GM12878 (cell line): ENCODE data around the gene OVCA2. TPM values are rescaled to one million over a fixed set of nuclear protein-coding genes. Genes with fewer than 3 reads are reported as not detected.

ENCODE experiments used
- BACH1 ChIP-seq: fragments of 450-650 bp; IDR thresholded peaks from 2 replicates; pipeline ENCODE4 v1.6.1; 2017; ENCODE audit warnings: mild to moderate bottlenecking, borderline replicate concordance
- BHLHE40 ChIP-seq, 2 experiments: fragments of 450-650 bp in 1 of 2; IDR thresholded peaks; 2 replicates each; pipeline ENCODE4 v1.6.1; 2011 to 2017; ENCODE audit warnings: low read depth in 2 of 2, borderline replicate concordance in 1 of 2, improper control_type of control experiment in 1 of 2, low read length in 1 of 2, mild to moderate bottlenecking in 1 of 2
- CREB1 ChIP-seq: IDR thresholded peaks from 2 replicates; pipeline ENCODE4 v1.6.1; 2012; ENCODE audit warnings: low read depth, mild to moderate bottlenecking, inconsistent platforms
- CREM ChIP-seq: IDR thresholded peaks from 2 replicates; pipeline ENCODE4 v1.6.1; 2014; ENCODE audit warnings: antibody characterized with exemption, low read depth
- DPF2 ChIP-seq: fragments of 450-650 bp; IDR thresholded peaks from 2 replicates; pipeline ENCODE4 v1.6.1; 2017; ENCODE audit warnings: mild to moderate bottlenecking
- FOXM1 ChIP-seq: IDR thresholded peaks from 2 replicates; pipeline ENCODE4 v1.6.1; 2012; ENCODE audit warnings: low read depth, mild to moderate bottlenecking, inconsistent platforms, low read length, moderate library complexity
- HCFC1 ChIP-seq: fragments of 150-350 bp; IDR thresholded peaks from 2 replicates; pipeline ENCODE4 v1.6.1; 2014; ENCODE audit warnings: low read length
- HDGF ChIP-seq: fragments of 450-650 bp; IDR thresholded peaks from 2 replicates; pipeline ENCODE4 v1.6.1; 2016; ENCODE audit warnings: antibody characterized with exemption
- MXI1 ChIP-seq: fragments of 150-350 bp; IDR thresholded peaks from 2 replicates; pipeline ENCODE4 v1.6.1; 2011; ENCODE audit warnings: low read depth, mild to moderate bottlenecking, inconsistent platforms, low read length, improper control_type of control experiment
- MYC ChIP-seq: IDR thresholded peaks from 2 replicates; pipeline ENCODE4 v1.6.1; 2011; ENCODE audit warnings: mild to moderate bottlenecking, low read length, moderate library complexity, inconsistent platforms; ENCODE audit not compliant: insufficient read depth, insufficient replicate concordance, insufficient read length, severe bottlenecking
- NFYA ChIP-seq: IDR thresholded peaks from 2 replicates; pipeline ENCODE4 v1.6.1; 2011; ENCODE audit warnings: low read depth, mild to moderate bottlenecking, low read length, improper control_type of control experiment, borderline replicate concordance
- NFYB ChIP-seq: IDR thresholded peaks from 2 replicates; pipeline ENCODE4 v1.6.1; 2011; ENCODE audit warnings: low read depth, mild to moderate bottlenecking, low read length, improper control_type of control experiment, moderate library complexity; ENCODE audit not compliant: insufficient read depth
- PML ChIP-seq: IDR thresholded peaks from 2 replicates; pipeline ENCODE4 v1.6.1; 2012; ENCODE audit warnings: low read length, inconsistent platforms
- RBBP5 ChIP-seq: fragments of 200-600 bp; sonication (generic); conservative IDR thresholded peaks from 2 replicates; pipeline ENCODE4 v1.6.1; 2016
- SMAD1 ChIP-seq: fragments of 450-650 bp; IDR thresholded peaks from 2 replicates; pipeline ENCODE4 v1.6.1; 2018; ENCODE audit warnings: mild to moderate bottlenecking, low read depth; ENCODE audit not compliant: partially characterized antibody
- SMARCA5 ChIP-seq: fragments of 450-650 bp; IDR thresholded peaks from 2 replicates; pipeline ENCODE4 v1.6.1; 2017; ENCODE audit warnings: mild to moderate bottlenecking
- SRF ChIP-seq, 2 experiments: IDR thresholded peaks; 2 replicates each; pipeline ENCODE4 v1.6.1; 2011; ENCODE audit warnings: low read depth in 2 of 2, low read length in 2 of 2, mild to moderate bottlenecking in 1 of 2, moderate library complexity in 1 of 2
- WRNIP1 ChIP-seq: IDR thresholded peaks from 2 replicates; pipeline ENCODE4 v1.6.1; 2011; ENCODE audit warnings: low read depth, low read length, improper control_type of control experiment, borderline replicate concordance
- YBX1 ChIP-seq: fragments of 450-650 bp; IDR thresholded peaks from 2 replicates; pipeline ENCODE4 v1.6.1; 2016; ENCODE audit warnings: antibody characterized with exemption
- ZBED1 ChIP-seq: IDR thresholded peaks from 2 replicates; pipeline ENCODE4 v1.6.1; 2016; ENCODE audit warnings: borderline replicate concordance
- ZNF207 ChIP-seq: fragments of 450-650 bp; IDR thresholded peaks from 2 replicates; pipeline ENCODE4 v1.6.1; 2014; ENCODE audit warnings: antibody characterized with exemption, mild to moderate bottlenecking, borderline replicate concordance
- ZZZ3 ChIP-seq: IDR thresholded peaks from 2 replicates; pipeline ENCODE4 v1.6.1; 2011; ENCODE audit warnings: low read depth; ENCODE audit not compliant: control insufficient read depth, insufficient read length
- polyA plus RNA-seq, 11 experiments: library from polyadenylated mRNA; depleted of rRNA in 4 of 11; unstranded in 6 of 11; stranded (reverse) in 5 of 11; fragments of >200 nt; fragmentation: Nextera tagmentation in 4 of 11; fragmentation: Illumina TruSeq in 1 of 11; extraction: Ambion mirVana in 4 of 11; extraction: Trizol in 1 of 11; gene quantifications; 1 replicate in 1 of 11; 2 replicates in 10 of 11; pipeline versions ENCODE4 v1.2.1 to v1.2.3, GENCODE V29; 2011 to 2016; ENCODE audit warnings: inconsistent platforms in 2 of 11, missing spikeins in 2 of 11, low read depth in 1 of 11
- total RNA-seq, 4 experiments: library from RNA; depleted of rRNA in 3 of 4; stranded (reverse); fragments of >200 nt in 3 of 4; fragmentation: Illumina TruSeq in 1 of 4; extraction: Trizol in 1 of 4; gene quantifications; 2 replicates each; pipeline versions ENCODE4 v1.2.1 to v1.2.3, GENCODE V29; 2013 to 2021
- TF ChIP-seq, protein P1 (sequence below): IDR thresholded peaks from 2 replicates; pipeline ENCODE4 v1.6.1; 2012; ENCODE audit warnings: mild to moderate bottlenecking, low read depth, low read length
- TF ChIP-seq, protein P2 (sequence below): fragments of 450-650 bp; formaldehyde crosslinking; IDR thresholded peaks from 2 replicates; pipeline ENCODE4 v1.5.0; 2022; ENCODE audit warnings: mild to moderate bottlenecking, missing genetic modification characterization
- TF ChIP-seq, protein P3 (sequence below): IDR thresholded peaks from 2 replicates; pipeline ENCODE4 v1.6.1; 2012; ENCODE audit warnings: low read depth, low read length, improper control_type of control experiment

OVCA2 gene
- total and polyA plus RNA-seq, 10 of the 15 experiments (the other 5 are each of a cell fraction or from before 2014, with no cell fraction given): 6.1 to 75.3 (median 40.7) TPM

DNA sequence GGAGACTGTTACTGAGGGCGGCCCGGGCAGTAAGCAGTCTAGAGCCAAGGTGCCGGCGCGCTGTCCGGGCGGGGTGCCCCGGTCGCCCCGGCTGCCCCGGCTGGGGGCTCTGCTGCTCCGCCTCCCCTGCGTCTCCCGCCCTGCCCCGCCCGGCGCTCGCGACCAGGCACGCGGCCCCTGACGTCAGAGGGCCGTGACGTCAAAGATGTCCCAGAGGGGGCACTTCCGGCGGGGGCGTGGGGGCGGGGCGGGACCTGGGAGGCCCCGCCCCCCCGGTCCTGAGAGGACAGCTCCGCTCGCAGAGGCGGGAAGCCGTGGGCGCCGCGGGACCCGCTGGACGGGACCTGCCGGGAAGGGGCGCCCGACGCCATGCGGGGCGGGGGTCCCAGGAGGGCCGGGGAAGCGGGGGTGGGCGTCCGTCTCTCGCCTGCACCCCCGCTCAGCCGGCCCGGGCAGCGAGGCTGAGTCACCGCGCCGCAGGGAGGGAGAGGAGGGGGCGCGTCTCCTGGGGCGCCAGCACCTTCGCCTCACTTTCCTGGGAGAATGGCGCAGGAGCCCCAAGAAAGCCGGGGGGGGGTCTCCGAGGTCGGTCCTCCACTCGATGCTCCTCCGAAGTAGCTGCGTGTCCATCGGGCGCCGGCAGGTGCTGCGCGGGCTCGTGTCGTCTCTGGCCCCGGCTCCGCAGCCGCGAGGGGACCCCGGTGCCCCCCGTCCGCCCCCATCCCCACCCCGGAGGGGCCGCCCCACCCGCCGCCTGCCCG, 8.7 kb downstream of the OVCA2 start (continued):
- TF ChIP-seq MXI1: no peak
- TF ChIP-seq MYC: peak; percentile 52
- no peak for TF ChIP-seq SMAD1
- TF ChIP-seq, protein P1, sequence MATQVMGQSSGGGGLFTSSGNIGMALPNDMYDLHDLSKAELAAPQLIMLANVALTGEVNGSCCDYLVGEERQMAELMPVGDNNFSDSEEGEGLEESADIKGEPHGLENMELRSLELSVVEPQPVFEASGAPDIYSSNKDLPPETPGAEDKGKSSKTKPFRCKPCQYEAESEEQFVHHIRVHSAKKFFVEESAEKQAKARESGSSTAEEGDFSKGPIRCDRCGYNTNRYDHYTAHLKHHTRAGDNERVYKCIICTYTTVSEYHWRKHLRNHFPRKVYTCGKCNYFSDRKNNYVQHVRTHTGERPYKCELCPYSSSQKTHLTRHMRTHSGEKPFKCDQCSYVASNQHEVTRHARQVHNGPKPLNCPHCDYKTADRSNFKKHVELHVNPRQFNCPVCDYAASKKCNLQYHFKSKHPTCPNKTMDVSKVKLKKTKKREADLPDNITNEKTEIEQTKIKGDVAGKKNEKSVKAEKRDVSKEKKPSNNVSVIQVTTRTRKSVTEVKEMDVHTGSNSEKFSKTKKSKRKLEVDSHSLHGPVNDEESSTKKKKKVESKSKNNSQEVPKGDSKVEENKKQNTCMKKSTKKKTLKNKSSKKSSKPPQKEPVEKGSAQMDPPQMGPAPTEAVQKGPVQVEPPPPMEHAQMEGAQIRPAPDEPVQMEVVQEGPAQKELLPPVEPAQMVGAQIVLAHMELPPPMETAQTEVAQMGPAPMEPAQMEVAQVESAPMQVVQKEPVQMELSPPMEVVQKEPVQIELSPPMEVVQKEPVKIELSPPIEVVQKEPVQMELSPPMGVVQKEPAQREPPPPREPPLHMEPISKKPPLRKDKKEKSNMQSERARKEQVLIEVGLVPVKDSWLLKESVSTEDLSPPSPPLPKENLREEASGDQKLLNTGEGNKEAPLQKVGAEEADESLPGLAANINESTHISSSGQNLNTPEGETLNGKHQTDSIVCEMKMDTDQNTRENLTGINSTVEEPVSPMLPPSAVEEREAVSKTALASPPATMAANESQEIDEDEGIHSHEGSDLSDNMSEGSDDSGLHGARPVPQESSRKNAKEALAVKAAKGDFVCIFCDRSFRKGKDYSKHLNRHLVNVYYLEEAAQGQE: peak; percentile 67
- TF ChIP-seq NFYA: no peak
- no peak for TF ChIP-seq ZZZ3
- no peak for TF ChIP-seq ZBED1
- TF ChIP-seq, protein P2, sequence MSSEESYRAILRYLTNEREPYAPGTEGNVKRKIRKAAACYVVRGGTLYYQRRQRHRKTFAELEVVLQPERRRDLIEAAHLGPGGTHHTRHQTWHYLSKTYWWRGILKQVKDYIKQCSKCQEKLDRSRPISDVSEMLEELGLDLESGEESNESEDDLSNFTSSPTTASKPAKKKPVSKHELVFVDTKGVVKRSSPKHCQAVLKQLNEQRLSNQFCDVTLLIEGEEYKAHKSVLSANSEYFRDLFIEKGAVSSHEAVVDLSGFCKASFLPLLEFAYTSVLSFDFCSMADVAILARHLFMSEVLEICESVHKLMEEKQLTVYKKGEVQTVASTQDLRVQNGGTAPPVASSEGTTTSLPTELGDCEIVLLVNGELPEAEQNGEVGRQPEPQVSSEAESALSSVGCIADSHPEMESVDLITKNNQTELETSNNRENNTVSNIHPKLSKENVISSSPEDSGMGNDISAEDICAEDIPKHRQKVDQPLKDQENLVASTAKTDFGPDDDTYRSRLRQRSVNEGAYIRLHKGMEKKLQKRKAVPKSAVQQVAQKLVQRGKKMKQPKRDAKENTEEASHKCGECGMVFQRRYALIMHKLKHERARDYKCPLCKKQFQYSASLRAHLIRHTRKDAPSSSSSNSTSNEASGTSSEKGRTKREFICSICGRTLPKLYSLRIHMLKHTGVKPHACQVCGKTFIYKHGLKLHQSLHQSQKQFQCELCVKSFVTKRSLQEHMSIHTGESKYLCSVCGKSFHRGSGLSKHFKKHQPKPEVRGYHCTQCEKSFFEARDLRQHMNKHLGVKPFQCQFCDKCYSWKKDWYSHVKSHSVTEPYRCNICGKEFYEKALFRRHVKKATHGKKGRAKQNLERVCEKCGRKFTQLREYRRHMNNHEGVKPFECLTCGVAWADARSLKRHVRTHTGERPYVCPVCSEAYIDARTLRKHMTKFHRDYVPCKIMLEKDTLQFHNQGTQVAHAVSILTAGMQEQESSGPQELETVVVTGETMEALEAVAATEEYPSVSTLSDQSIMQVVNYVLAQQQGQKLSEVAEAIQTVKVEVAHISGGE (CRISPR knock-in tag): no peak
- TF ChIP-seq SRF (IDR thresholded peaks at IDR 0.05; ENCODE audit: low read depth in 2 of 2, low read length in 2 of 2): 0 out of 4 replicates have a peak, but pooled peaks of 1 of the 2 experiments have one; percentile 2
- TF ChIP-seq BACH1: peak; percentile 42; the same call in 1 of the 2 replicates
- no peak for TF ChIP-seq FOXM1
- TF ChIP-seq WRNIP1: no peak
- TF ChIP-seq CREB1: peak; percentile 93
- TF ChIP-seq, protein P3, sequence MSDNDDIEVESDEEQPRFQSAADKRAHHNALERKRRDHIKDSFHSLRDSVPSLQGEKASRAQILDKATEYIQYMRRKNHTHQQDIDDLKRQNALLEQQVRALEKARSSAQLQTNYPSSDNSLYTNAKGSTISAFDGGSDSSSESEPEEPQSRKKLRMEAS: peak; percentile 51; the same call in 1 of the 2 replicates
- TF ChIP-seq YBX1: no peak
- TF ChIP-seq BHLHE40 (IDR thresholded peaks at IDR 0.05; ENCODE audit: borderline replicate concordance in 1 of 2, low read depth in 2 of 2, low read length in 1 of 2): peak; percentile 13 to 53; a peak in 2 of 4 replicates
- no peak for TF ChIP-seq DPF2
- no peak for TF ChIP-seq RBBP5
- TF ChIP-seq HCFC1: no peak
- peak; percentile 91 for TF ChIP-seq CREM
- peak; percentile 52; the same call in 1 of the 2 replicates for TF ChIP-seq SMARCA5
- no peak for TF ChIP-seq ZNF207
- TF ChIP-seq PML: no peak
- no peak for TF ChIP-seq NFYB
- no peak for TF ChIP-seq HDGF
